HK-2 (cell line): ENCODE measurements around the gene IDH1.
A peak's percentile ranks its signal among the peaks of the same experiment; 100 is the strongest.
"Not testable (repeated sequence)": the region's sequence is repeated elsewhere in the genome, so short reads cannot be mapped to it uniquely, and the experiment has no call there.

Experiments used
- DNase-seq: peaks from one replicate; pipeline ENCODE4 v3.0.0-alpha.2; 2018; ENCODE audit not compliant: unreplicated experiment

The IDH1 gene

DNA sequence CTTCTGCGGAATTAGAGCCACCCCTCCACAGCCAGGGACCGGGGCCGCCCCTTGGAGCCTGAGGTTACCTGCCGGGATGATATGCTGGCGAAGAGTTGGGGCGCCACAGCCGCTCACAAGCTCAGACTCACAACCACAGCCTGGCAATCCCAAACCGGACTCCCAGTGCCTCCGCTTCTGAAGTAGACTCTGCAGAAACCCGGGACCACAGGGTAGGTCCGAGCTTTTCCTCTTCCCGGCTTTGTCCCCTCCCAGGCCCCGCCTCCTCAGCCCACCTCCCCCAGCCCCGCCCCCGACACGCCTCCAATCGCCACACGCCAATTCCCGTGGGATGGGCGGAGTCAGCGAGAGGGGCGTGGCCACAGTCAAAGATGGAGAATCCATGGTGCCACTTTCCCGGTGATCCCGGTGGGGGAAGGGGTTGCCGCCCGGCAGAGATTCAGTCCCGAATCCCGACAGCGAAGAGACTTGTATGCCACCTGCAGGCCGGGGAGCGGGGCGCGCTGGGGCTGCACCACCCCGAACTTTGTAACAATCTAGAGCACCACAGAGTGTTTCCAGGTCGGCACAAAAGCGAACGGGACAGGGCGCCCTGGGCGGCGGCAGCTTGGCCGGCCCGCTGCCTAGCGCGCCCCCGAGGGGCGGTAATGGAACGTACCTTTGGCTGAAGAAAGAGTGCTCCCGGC is at the start of gene IDH1:
Gene IDH1, minus strand, starts transcription at position 201 of the 686 bp plus-strand sequence. CDS start 3,520 bp downstream, outside the sequence.
- peak; percentile 99 for DNase-seq

DNA sequence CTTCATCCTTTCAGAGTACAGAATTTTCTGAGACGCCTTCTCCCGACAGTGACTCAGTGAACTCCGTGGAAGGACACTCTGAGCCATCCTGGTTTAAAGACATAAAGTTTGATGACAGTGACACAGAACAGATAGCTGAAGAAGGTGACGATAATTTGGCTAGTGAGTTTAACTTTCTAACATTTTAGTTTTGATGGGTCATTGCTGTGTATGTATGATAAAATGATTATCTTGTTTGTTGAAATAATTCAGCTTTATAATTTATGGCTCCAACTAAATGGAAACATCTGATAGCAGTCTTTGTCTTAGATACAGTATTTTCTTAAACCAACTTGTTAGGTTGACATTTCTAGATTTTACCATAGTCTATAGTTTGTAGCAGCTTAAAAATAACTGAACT is 49.3 kb upstream of the IDH1 start:
- DNase-seq: no peak

DNA sequence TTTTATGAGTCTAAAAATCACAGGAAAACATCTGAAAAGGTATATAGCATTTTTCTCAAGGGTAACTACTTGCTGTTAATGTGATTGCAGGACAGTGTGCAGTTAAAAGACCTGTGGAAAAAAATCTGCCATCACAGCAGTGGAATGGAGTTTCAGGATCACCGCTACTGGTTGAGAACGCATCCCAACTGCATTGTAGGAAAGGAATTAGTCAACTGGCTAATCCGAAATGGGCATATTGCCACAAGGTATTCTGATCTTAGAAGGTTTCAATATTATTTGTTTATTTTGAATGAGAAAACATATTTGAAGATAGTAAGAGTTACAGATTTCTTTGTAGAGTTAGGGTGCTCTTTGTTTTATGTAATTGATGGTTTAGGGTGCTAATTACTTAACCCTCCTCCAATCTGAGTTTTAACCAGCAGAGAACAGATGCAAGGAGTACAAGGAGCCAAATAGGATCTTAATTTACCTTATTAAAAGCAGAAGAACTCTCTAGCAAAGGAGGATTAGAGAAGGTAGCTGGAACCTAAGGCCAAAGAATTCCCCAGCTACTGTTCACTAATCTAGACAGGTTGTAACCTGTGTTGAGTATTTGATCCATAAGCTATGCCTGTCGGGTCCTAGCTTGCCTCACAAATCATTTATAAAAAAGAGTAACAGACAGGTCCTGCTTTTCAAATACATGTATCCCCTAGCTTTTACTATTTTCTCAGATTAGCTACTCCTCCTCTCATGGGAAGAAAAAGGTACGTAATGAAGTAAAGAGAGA is 46.2 kb upstream of the IDH1 start:
- DNase-seq: no peak

DNA sequence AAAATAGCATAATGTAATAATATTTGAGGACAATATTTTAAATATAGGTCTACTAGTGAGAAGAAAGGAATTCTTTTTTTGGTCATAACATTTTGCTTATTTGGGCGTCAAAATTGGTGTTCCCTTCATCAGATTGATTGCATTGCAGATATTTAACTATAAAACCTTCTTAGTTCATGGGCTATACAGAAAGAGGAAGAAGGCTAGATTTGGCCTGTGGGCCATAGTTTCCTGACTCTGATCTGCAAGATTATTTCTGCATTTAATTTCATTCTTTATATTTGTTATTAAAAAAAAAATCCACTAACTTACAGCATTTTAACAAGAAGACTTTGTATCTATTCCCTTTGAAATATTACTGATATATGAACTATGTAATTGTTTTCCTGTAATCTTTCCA is 43.1 kb upstream of the IDH1 start:
- DNase-seq: no peak

DNA sequence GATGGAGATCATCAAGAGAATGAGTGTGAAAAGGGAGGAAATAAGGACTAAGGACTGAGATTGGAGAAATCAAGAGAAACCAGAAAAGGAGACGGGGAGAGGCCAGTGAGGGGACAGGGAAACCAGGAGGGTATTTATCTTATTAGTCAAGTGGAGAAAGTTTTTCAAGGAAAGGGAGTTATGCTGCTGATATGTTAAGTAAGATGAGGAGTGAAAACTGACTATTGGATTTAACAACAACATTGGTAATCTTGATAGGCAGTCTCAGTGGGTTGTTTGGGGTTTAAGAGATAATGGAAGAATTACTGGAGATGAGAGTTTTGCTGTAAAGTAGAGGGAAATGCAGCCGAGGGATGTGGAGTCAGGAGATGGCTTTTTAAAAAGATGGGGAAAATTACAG is 41.7 kb upstream of the IDH1 start:
- DNase-seq: no peak

DNA sequence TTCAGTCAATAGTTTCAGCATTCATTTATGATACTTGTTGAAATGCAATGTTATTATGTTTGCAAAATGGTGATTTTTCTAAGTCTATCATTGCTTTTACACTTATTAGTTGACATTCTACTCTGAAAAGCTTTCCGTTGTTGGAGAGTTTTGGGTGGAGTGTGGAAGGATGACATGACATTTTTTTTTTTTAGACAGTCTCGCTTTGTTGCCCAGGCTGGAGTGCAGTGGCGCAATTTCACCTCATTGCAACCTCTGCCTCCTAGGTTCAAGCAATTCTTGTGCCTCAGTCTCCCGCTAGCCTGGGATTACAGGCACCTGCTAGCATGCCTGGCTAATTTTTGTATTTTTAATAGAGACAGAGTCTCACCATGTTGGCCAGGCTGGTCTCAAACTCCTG is 41.0 kb upstream of the IDH1 start:
- DNase-seq: no peak

DNA sequence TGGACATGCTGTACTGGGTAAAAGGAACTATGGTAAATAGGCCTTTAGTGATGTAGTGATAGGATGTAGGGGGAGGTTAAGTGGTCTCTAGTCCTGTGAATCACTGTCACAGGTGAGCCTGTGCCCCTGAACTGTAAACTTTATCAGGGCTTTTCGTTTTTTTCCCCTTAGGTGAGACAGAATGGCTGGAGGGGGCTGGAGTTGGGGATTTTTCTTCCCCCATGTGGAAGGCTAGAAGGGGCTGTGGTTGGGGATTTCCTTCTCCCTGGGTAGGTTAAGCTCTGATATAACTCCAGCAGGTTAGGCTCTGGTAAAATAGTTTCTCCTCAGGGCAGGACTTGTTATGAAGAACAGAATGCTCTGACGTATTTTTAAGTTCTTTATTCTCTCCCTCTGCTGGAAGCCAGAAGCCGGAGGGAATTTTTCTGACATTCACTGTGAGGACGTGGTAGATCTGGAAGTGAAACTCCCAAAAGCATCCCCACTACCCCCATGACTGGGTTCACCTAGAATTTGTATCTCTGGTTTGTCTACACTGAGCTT is 39.7 kb upstream of the IDH1 start:
- no peak for DNase-seq

DNA sequence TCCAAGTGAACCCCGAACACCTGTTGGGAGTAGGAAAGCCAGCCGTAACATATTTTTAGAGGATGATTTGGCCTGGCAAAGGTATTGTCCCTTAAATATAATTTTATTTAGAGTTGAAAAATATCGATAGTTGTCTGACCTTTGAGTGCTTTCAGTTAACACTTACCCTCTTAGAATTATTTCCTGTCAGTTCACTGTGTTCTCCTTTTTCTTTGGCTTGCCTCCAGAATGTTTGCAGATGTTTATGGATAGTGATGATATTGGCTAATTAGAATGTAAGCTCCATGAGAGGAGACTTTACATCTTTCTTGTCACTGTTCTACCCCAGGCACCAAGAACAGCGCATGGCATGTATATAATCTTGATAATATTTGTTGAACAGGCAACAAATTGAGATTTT is 31.0 kb upstream of the IDH1 start:
- no peak for DNase-seq

DNA sequence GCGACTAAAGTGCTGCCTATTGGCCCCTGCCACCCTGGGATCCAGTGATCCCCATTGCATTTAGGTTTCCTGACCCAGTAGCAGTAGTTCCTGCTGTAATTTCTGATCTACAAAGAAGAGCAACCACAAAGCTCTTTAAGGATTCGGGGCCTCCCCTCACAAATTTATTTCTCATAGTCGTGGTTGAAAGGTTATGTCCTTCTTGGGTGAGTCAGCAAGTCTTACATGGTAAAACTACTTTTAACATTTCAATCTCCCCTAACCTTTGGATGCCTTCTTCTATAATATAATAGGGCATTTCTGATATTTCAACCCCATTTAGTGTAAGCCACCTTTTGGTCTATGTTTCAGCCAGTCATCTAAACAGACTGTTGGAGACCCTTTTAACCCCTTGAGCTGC is 26.1 kb upstream of the IDH1 start:
- no peak for DNase-seq

DNA sequence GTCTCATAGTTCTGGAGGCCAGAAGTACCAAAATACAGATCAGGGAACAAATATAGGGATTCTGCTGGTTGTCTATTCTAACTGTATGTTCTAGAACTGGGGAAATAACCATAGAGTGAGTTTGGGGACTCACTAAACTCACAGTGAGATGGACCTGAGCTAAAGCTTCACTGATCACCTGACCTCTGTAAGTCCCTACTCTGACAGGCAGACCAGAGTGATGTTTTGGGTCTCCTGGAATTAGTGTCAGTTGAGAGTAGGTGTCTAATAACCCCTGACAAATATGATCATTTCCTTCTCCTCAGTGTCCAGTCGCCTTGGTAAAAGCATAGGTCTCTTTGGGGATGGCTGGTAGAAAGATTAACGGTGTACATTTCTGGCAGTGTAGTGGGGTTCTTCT is 25.4 kb upstream of the IDH1 start:
- DNase-seq: no peak

DNA sequence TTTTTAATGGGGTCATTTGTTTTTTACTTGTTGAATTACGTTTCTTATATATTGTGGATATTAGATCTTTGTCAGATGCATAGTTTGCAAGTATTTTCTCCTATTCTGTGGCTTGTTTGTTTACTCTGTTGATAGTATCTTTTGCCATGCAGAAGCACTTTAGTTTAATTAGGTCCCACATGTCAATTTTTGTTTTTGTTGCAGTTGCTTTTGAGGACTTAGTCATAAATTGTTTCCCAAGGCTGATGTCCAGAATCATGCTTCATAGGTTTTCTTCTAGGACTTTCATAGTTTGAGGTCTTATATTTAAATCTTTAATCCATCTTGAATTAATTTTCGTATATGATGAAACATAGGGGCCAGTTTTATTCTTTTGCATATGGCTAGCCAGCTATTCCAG is 24.4 kb upstream of the IDH1 start:
- DNase-seq: no peak

DNA sequence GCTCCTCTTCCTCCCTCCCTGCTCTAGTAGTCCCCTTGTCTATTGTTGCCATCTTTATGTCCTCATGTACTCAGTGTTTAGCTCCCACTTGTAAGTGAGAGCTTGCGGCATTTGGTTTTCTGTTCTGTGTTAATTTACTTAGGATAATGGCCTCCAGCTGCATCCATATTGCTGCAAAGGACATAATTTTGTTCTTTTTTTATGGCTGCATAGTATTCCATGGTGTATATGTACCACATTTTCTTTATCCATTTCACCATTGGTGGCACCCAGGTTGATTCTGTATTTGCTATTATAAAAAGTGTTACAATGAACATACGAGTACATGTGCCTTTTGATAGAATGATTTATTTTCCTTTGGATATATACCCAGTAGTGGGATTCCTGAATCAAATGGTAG is 23.7 kb upstream of the IDH1 start:
- no peak for DNase-seq

DNA sequence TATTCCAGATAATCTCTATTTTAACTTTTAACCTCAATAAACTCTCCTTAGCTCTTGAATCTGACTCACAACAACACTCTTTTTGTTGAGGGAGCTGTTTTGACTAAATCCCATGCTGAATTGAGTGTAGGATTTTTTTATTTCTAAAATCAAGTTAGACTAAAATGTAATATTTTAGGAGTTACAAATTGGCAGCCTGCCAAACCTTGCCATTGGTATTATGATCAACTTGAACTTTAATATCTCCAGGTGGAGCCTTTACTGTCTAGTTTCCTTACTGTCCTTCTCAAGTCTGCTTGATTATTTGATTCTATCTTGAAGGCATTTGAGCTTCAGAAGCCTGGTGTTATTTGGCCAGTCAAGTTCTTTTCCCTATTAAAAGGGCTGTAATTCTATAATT is 19.9 kb upstream of the IDH1 start:
- DNase-seq: no peak

DNA sequence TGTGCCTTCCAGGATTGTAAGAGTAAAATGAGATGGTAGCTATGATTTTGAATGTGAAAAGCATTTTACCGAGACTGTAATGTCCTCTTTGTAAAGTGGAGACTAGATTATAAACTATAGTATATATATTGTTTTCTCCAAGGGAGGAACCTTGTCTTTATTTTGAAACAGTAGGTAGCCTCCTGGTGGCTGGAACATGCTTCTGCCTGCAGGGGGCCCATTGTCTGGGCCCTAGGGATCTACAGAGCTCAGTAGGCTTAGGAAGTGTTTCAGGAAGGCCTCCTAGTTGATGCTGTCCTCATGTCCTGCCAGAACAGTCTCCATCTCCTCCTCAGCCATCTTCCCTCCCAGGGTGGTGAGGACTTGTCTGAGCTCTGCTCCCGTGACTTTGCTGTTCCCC is 14.2 kb upstream of the IDH1 start:
- DNase-seq: no peak

DNA sequence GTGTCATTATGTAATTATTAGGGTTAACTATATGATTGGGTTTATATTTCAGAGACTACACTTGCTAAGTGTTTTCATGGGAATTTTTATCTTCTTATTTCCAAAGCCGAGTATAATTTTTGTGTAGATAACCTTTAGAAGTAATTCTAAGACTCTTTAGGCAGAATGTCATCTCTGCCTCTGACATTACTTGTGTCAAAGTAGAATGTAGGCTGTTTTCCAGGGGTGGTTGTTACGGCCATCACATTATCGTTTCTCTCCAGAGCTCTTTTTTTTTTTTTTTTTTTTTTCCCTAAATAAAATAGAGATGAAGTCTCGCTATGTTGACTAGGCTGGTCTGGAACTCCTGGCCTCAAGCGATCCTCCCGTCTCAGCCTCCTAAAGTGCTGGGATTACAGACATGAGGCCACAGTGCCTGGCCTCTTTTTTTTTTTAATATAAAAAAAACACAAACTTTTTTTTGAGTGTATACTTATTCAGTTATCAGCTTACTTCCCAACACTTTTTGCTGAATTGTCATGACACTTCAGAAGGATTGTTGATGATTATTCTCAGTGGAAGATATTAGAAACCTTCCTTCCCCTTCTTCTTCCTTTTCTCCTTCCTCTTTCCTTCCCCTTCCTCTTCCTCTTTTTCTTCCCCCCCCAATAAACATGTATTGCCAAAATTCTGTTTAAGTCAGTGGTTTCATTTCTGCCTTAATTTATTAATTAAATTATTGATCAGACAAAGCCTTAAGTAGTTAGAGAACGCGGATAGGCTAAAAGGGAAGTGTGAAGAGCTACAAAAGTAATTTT is 13.5 kb upstream of the IDH1 start:
- no peak for DNase-seq

DNA sequence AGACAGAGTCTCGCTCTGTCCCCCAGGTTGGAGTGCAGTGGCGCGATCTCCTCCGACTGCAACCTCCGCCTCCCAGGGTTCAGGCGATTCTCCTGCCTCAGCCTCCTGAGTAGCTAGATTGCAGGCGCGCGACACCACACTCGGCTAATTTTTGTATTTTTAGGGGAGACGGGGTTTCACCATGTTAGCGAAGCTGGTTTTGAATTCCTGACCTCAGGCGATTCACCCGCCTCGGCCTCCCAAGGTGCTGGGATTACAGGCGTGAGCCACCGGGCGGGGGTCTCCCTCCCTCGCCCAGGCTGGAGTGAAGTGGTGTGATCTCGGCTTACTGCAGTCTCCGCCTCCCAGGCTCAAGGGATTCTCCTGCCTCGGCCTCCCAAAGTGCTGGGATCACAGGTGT is 12.7 kb upstream of the IDH1 start:
- not testable (repeated sequence) for DNase-seq

DNA sequence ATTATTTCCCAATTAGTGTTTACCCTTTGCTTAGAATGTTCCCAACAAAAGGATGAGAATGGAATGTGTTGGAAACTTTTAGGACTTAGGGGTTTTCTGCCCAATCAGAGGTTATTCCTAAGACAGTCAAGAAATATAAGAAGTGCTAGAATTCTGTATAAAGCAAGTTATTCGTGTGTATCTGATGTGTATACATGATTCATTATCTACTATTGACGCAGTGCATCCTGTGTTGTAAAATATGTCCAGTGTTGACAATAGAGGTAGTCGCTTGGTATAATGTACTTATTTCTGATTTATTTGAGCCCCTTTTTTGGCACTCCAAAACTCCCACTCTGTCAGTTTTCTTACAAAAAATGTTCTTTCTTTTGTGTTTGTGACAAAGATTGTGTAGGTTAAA is 12.1 kb upstream of the IDH1 start:
- no peak for DNase-seq

DNA sequence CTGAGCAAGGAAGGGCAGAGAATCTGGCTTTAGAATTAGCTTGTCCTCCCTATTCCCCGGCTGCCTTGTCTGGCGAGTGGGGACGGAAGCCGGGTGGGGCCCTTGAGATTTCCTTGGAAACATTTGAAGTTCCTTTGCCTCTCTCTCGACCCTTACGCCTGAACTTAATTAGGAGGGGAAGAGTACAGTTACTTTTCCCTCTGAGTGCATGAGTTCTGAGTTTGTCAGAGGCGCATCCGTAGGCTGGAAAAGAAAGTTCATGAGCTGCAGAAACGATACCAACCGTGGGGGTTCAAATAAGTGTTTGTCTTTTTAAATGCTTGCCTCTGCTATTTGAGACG is 11.7 kb upstream of the IDH1 start:
- DNase-seq: no peak

DNA sequence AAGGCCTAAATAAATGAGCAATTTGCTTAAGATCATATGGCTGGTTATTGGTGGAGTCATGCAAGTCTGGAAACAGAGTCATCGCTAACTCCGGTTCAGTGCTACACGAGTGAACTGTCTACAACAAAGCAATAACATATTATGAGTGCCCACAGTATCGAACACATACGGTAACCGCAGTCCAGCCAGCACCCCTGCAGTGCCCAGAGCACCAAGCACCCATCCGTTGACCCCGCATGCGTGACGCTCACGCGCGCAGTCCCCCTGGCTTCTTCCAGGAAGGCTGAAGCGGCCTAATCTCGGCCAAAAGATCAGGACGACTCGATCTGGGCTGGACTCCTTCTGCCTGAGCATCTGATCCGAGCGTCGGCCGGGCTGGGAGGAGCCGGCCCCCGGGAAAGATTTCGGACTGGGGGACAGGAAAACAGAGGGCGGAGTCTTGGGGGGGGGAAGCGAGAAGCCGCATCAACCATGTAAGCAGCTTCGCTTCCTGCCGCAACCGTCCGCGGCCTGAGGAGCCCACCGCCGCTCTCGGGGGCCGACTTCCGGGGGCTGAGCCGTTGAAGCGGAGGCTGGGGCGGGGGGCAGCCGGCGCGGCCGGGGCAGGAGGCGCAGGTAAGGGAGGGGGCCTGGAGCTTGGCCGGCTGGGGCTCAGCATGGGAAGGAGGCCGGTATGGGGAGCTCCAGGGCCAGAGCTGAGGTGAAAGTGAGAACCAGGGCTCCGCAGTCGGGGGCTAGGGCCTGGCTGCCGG is 11.1 kb upstream of the IDH1 start, which contains the start of gene PIKFYVE:
Gene PIKFYVE, plus strand, starts transcription at position 455 of the 752 bp plus-strand sequence. CDS start 5,265 bp downstream, outside the sequence.
- DNase-seq: peak; percentile 97

DNA sequence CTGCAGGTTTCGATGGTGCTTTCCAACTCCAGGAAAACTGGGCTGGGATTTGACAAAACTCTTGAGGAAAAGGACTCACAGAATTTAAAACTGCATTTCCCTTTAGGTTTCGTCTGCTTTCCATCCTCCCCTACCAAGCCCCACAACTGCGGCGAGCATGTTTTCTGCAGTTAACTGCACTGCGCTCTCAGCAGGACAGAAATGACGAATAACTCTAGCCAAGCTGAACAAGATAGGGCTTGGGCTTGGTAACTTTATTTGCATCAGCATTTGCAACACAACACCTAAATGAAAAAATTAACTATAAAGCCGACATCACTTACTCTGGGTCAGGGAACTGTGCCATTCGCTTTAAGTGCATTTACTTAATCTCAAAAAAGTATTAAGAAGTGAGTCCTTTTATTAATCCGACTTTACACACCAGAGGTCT is 10.5 kb upstream of the IDH1 start:
- peak; percentile 27 for DNase-seq
